GM23338 (cell line): Measurements from ENCODE around the gene ADD3. TPM values are rescaled to one million over a fixed set of nuclear protein-coding genes. Genes with fewer than 3 reads are reported as not detected.

Experiments
- ATAC-seq: fragments of 200-7000 bp; cut with Tn5 transposase; 3 replicates; pipeline ENCODE4 v1.9.1; 2020
- DNase-seq: peaks from one replicate; pipeline ENCODE4 v3.0.0-alpha.2; 2015; ENCODE audit warnings: low spot score
- H2AFZ ChIP-seq: fragments of 200-600 bp; sonication (generic); 2 replicates; pipeline ENCODE4 v1.8.0; 2016; ENCODE audit warnings: antibody characterized with exemption, mild to moderate bottlenecking, moderate library complexity
- H3F3A ChIP-seq: fragments of 200-600 bp; sonication (generic); replicated peaks from 2 replicates; pipeline ENCODE4 v1.8.0; 2017; ENCODE audit warnings: antibody characterized with exemption, mixed run types, low read depth
- H3K27ac ChIP-seq: fragments of 200-600 bp; sonication (generic); 2 replicates; pipeline ENCODE4 v1.6.1; 2016; ENCODE audit warnings: low read depth
- H3K27me3 ChIP-seq: fragments of 200-600 bp; sonication (generic); 2 replicates; pipeline ENCODE4 v1.8.0; 2016; ENCODE audit warnings: mild to moderate bottlenecking, mixed run types, moderate library complexity; ENCODE audit not compliant: insufficient read depth
- H3K36me3 ChIP-seq: fragments of 200-600 bp; sonication (generic); 2 replicates; pipeline ENCODE4 v1.8.0; 2016; ENCODE audit warnings: mild to moderate bottlenecking; ENCODE audit not compliant: insufficient read depth
- H3K4me1 ChIP-seq: fragments of 200-600 bp; sonication (generic); 2 replicates; pipeline ENCODE4 v1.8.0; 2016; ENCODE audit warnings: mild to moderate bottlenecking, moderate library complexity; ENCODE audit not compliant: insufficient read depth
- H3K4me2 ChIP-seq: fragments of 200-600 bp; sonication (generic); 2 replicates; pipeline ENCODE4 v1.7.1; 2017; ENCODE audit warnings: mixed run types
- H3K4me3 ChIP-seq: fragments of 200-600 bp; sonication (generic); 2 replicates; pipeline ENCODE4 v1.6.1; 2016; ENCODE audit warnings: mixed run types
- H3K79me2 ChIP-seq: fragments of 200-600 bp; sonication (generic); replicated peaks from 2 replicates; pipeline ENCODE4 v1.8.0; 2017; ENCODE audit warnings: mild to moderate bottlenecking; ENCODE audit not compliant: insufficient read depth
- H3K9me2 ChIP-seq: fragments of 200-600 bp; sonication (generic); 2 replicates; pipeline ENCODE4 v1.8.0; 2017; ENCODE audit not compliant: insufficient read depth
- H4K20me1 ChIP-seq: fragments of 200-600 bp; sonication (generic); replicated peaks from 2 replicates; pipeline ENCODE4 v1.8.0; 2017; ENCODE audit warnings: mild to moderate bottlenecking; ENCODE audit not compliant: insufficient read depth
- H3K27ac Mint-ChIP-seq: 2 replicates; pipeline ENCODE4 v1.8.0; 2020; ENCODE audit warnings: inconsistent platforms, mild to moderate bottlenecking, moderate library complexity, mixed read lengths
- H3K27me3 Mint-ChIP-seq: 3 replicates; pipeline ENCODE4 v1.8.0; 2022; ENCODE audit warnings: low read depth, mild to moderate bottlenecking, moderate library complexity, mixed read lengths, inconsistent platforms; ENCODE audit not compliant: insufficient read depth, poor library complexity
- H3K36me3 Mint-ChIP-seq: 3 replicates; pipeline ENCODE4 v1.8.0; 2021; ENCODE audit warnings: low read depth, mild to moderate bottlenecking, inconsistent platforms, moderate library complexity, mixed read lengths
- H3K4me1 Mint-ChIP-seq: 3 replicates; pipeline ENCODE4 v1.8.0; 2020; ENCODE audit warnings: mild to moderate bottlenecking, inconsistent platforms, mixed read lengths
- H3K4me3 Mint-ChIP-seq: 3 replicates; pipeline ENCODE4 v1.8.0; 2021; ENCODE audit warnings: moderate library complexity, mild to moderate bottlenecking, inconsistent platforms, mixed read lengths
- H3K9me3 Mint-ChIP-seq: 3 replicates; pipeline ENCODE4 v1.8.0; 2020; ENCODE audit warnings: moderate library complexity, mild to moderate bottlenecking, inconsistent platforms, mixed read lengths
- CREB1 ChIP-seq: fragments of 250-450 bp; sonication (Bioruptor Pico); IDR thresholded peaks from 2 replicates; pipeline ENCODE4 v1.5.0; 2020; ENCODE audit warnings: low read depth, mild to moderate bottlenecking, moderate library complexity
- EZH2 ChIP-seq: fragments of 200-600 bp; sonication (generic); IDR thresholded peaks from one replicate; pipeline ENCODE4 v1.8.0; 2017; ENCODE audit warnings: antibody characterized with exemption, mild to moderate bottlenecking, low read depth; ENCODE audit not compliant: unreplicated experiment
- EZH2phosphoT487 ChIP-seq: fragments of 200-600 bp; sonication (generic); IDR thresholded peaks from one replicate; pipeline ENCODE4 v1.8.1; 2018; ENCODE audit warnings: antibody characterized with exemption; ENCODE audit not compliant: unreplicated experiment
- JUNB ChIP-seq: IDR thresholded peaks from one replicate; pipeline ENCODE4 v1.6.1; 2016; ENCODE audit warnings: antibody characterized with exemption; ENCODE audit not compliant: unreplicated experiment
- NANOG ChIP-seq: IDR thresholded peaks from 2 replicates; pipeline ENCODE4 v1.6.1; 2016; ENCODE audit warnings: antibody characterized with exemption, borderline replicate concordance
- POLR2AphosphoS5 ChIP-seq: IDR thresholded peaks from 2 replicates; pipeline ENCODE4 v1.6.1; 2016; ENCODE audit warnings: antibody characterized with exemption, low read depth
- STAT1 ChIP-seq: IDR thresholded peaks from one replicate; pipeline ENCODE4 v1.6.1; 2016; ENCODE audit warnings: antibody characterized with exemption; ENCODE audit not compliant: unreplicated experiment
- ZNF114 ChIP-seq: fragments of 250-450 bp; sonication (Bioruptor Pico); IDR thresholded peaks from 2 replicates; pipeline ENCODE4 v1.5.0; 2020; ENCODE audit warnings: mild to moderate bottlenecking, moderate library complexity
- ZNF331 ChIP-seq: fragments of 250-450 bp; sonication (Bioruptor Pico); IDR thresholded peaks from 2 replicates; pipeline ENCODE4 v1.5.0; 2020; ENCODE audit warnings: low read depth, mild to moderate bottlenecking, moderate library complexity
- polyA plus RNA-seq: library from polyadenylated mRNA; unstranded; fragments of >200 nt; fragmentation: Nextera tagmentation; extraction: Ambion mirVana; gene quantifications from 2 replicates; pipeline ENCODE4 v1.2.1, GENCODE V29; 2016
- total RNA-seq: library from RNA; depleted of rRNA; stranded (reverse); fragments of >200 nt; shearing (Covaris generic); gene quantifications from 2 replicates; pipeline ENCODE4 v1.2.3, GENCODE V29; 2014
- TF ChIP-seq, protein P1 (sequence below): IDR thresholded peaks from one replicate; pipeline ENCODE4 v1.6.1; 2018; ENCODE audit warnings: antibody characterized with exemption; ENCODE audit not compliant: unreplicated experiment
- TF ChIP-seq, protein P2 (sequence below), 2 experiments: fragments of 200-600 bp in 1 of 2; sonication (generic) in 1 of 2; conservative IDR thresholded peaks; 2 replicates each; pipeline versions ENCODE4 v1.5.1 to v1.6.1; 2016 to 2017; ENCODE audit warnings: antibody characterized with exemption in 2 of 2, low read depth in 2 of 2, mild to moderate bottlenecking in 2 of 2, moderate library complexity in 1 of 2

ADD3 gene
- total and polyA plus RNA-seq, 2 experiments from 2014 or later: 68.5 to 767 TPM

GRCh38 chr10:110017907-110018306 lies 10.1 kb downstream of the ADD3 start (continued):
- TF ChIP-seq EZH2: no peak
- TF ChIP-seq ZNF331 (CRISPR knock-in tag): no peak
- no peak for TF ChIP-seq ZNF114
- no peak for TF ChIP-seq NANOG
- TF ChIP-seq, protein P1, sequence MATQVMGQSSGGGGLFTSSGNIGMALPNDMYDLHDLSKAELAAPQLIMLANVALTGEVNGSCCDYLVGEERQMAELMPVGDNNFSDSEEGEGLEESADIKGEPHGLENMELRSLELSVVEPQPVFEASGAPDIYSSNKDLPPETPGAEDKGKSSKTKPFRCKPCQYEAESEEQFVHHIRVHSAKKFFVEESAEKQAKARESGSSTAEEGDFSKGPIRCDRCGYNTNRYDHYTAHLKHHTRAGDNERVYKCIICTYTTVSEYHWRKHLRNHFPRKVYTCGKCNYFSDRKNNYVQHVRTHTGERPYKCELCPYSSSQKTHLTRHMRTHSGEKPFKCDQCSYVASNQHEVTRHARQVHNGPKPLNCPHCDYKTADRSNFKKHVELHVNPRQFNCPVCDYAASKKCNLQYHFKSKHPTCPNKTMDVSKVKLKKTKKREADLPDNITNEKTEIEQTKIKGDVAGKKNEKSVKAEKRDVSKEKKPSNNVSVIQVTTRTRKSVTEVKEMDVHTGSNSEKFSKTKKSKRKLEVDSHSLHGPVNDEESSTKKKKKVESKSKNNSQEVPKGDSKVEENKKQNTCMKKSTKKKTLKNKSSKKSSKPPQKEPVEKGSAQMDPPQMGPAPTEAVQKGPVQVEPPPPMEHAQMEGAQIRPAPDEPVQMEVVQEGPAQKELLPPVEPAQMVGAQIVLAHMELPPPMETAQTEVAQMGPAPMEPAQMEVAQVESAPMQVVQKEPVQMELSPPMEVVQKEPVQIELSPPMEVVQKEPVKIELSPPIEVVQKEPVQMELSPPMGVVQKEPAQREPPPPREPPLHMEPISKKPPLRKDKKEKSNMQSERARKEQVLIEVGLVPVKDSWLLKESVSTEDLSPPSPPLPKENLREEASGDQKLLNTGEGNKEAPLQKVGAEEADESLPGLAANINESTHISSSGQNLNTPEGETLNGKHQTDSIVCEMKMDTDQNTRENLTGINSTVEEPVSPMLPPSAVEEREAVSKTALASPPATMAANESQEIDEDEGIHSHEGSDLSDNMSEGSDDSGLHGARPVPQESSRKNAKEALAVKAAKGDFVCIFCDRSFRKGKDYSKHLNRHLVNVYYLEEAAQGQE: no peak
- no peak for TF ChIP-seq CREB1 (CRISPR knock-in tag)
- TF ChIP-seq EZH2phosphoT487: no peak

GRCh38 chr10:110020265-110020664 lies 12.5 kb downstream of the ADD3 start:
- Mint-ChIP-seq H3K4me3 (no peak overlapping the region), H3K27ac (no peak overlapping the region), H3K36me3 (no peaks in the 10 kb centered on the region), H3K9me3 (no peaks in the 10 kb centered on the region), H3K4me1 (peaks cover 34% of the 10 kb centered on the region), H3K27me3 (peaks cover 2% of the 10 kb centered on the region)
- H3K4me1 ChIP-seq: peaks cover 35% of the 10 kb centered on the region
- TF ChIP-seq STAT1 (no peak), NANOG (no peak)
- peaks cover 100% of the 10 kb centered on the region for H3K79me2 ChIP-seq
- peaks cover 11% of the 10 kb centered on the region for H4K20me1 ChIP-seq
- ATAC-seq (no peak), DNase-seq (no peak)
- H3K36me3 ChIP-seq: no peaks in the 10 kb centered on the region
- no peaks in the 10 kb centered on the region for H3K9me2 ChIP-seq
- H3K27ac ChIP-seq: no peak overlapping the region
- H3K27me3 ChIP-seq: no peaks in the 10 kb centered on the region
- H2AFZ ChIP-seq: no peak overlapping the region
- no peak overlapping the region for H3K4me2 ChIP-seq
- H3K4me3 ChIP-seq: no peak overlapping the region
- H3F3A ChIP-seq: no peaks in the 10 kb centered on the region

- no peaks in the 10 kb centered on the region for H3K9me2 ChIP-seq
- Mint-ChIP-seq H3K27me3 (peaks cover 2% of the 10 kb centered on the region), H3K36me3 (no peaks in the 10 kb centered on the region), H3K4me1 (peaks cover 16% of the 10 kb centered on the region), H3K4me3 (no peak overlapping the region), H3K27ac (no peak overlapping the region), H3K9me3 (no peaks in the 10 kb centered on the region)
- DNase-seq (no peak), ATAC-seq (peak; percentile 31; the same call in 1 of the 3 replicates)
- no peak overlapping the region for H3K4me3 ChIP-seq
- H3K4me2 ChIP-seq: 0 out of 2 replicates have a peak overlapping the region, but pooled peaks have one; percentile 9
- no peaks in the 10 kb centered on the region for H3F3A ChIP-seq
- TF ChIP-seq, protein P2, sequence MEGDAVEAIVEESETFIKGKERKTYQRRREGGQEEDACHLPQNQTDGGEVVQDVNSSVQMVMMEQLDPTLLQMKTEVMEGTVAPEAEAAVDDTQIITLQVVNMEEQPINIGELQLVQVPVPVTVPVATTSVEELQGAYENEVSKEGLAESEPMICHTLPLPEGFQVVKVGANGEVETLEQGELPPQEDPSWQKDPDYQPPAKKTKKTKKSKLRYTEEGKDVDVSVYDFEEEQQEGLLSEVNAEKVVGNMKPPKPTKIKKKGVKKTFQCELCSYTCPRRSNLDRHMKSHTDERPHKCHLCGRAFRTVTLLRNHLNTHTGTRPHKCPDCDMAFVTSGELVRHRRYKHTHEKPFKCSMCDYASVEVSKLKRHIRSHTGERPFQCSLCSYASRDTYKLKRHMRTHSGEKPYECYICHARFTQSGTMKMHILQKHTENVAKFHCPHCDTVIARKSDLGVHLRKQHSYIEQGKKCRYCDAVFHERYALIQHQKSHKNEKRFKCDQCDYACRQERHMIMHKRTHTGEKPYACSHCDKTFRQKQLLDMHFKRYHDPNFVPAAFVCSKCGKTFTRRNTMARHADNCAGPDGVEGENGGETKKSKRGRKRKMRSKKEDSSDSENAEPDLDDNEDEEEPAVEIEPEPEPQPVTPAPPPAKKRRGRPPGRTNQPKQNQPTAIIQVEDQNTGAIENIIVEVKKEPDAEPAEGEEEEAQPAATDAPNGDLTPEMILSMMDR (conservative IDR thresholded peaks at IDR 0.05; ENCODE audit: low read depth in 2 of 2): no peak
- TF ChIP-seq EZH2 (no peak), JUNB (no peak), POLR2AphosphoS5 (no peak)
- no peak overlapping the region for H2AFZ ChIP-seq
- no peak overlapping the region for H3K27ac ChIP-seq
- peaks cover 17% of the 10 kb centered on the region for H4K20me1 ChIP-seq
- peaks cover 17% of the 10 kb centered on the region for H3K4me1 ChIP-seq
- H3K36me3 ChIP-seq: no peaks in the 10 kb centered on the region
- peaks cover 100% of the 10 kb centered on the region for H3K79me2 ChIP-seq
- H3K27me3 ChIP-seq: no peaks in the 10 kb centered on the region
Measured at GRCh38 chr10:110022716-110023504, 15.1 kb downstream of the ADD3 start.
